PFSK-1 (cell line): ENCODE measurements around the gene SLC39A8.

Experiments used
- FOXP2 ChIP-seq: optimal IDR thresholded peaks from 2 replicates; pipeline ENCODE3; 2011; ENCODE audit warnings: borderline replicate concordance, control low read depth, inconsistent platforms; ENCODE audit not compliant: insufficient read depth; ENCODE audit errors: extremely low read length, extremely low read depth
- POLR2AphosphoS5 ChIP-seq: IDR thresholded peaks from 2 replicates; pipeline ENCODE4 v1.6.1; 2012; ENCODE audit warnings: low read depth, mild to moderate bottlenecking, control low read depth, low read length, moderate library complexity
- REST ChIP-seq, 2 experiments: IDR thresholded peaks; 2 replicates each; pipeline versions ENCODE4 v1.6.1 to v1.8.0; 2011 to 2012; ENCODE audit warnings: low read depth in 2 of 2, low read length in 2 of 2, control low read depth in 1 of 2, inconsistent platforms in 1 of 2, mild to moderate bottlenecking in 1 of 2, moderate library complexity in 1 of 2; ENCODE audit not compliant: insufficient read depth in 1 of 2
- TAF1 ChIP-seq: IDR thresholded peaks from 2 replicates; pipeline ENCODE4 v1.6.1; 2012; ENCODE audit warnings: low read length, control low read depth, borderline replicate concordance; ENCODE audit not compliant: insufficient read depth

- TF ChIP-seq TAF1 (no peak), REST (IDR thresholded peaks at IDR 0.05; ENCODE audit: insufficient read depth in 1 of 2, low read depth in 2 of 2, low read length in 2 of 2) (no peak), FOXP2 (no peak), POLR2AphosphoS5 (no peak)
Measured at GRCh38 chr4:102272318-102272717, 73.0 kb downstream of the SLC39A8 start.
